Stomach (tissue), 9 donors: ENCODE measurements around the gene MBNL2. TPM values are rescaled to one million over a fixed set of nuclear protein-coding genes. Genes with fewer than 3 reads are reported as not detected.
A peak's percentile ranks its signal among the peaks of the same experiment; 100 is the strongest.

Experiments
- DNase-seq, 2 donors: peaks; one replicate each; pipeline versions ENCODE4 v3.0.0 to v3.0.0-alpha.2; 2013 to 2019
- H3K27ac ChIP-seq, 5 donors: fragments of 200-600 bp in 4 of 5; sonication (generic) in 4 of 5; one replicate each; pipeline ENCODE4 v1.5.1; 2013 to 2019; ENCODE audit warnings: mild to moderate bottlenecking in 1 of 5, moderate library complexity in 1 of 5
- H3K27me3 ChIP-seq, 3 donors: fragments of 200-600 bp; sonication (generic); one replicate each; pipeline ENCODE4 v1.5.1; 2017 to 2019; ENCODE audit warnings: mixed run types in 1 of 3
- H3K36me3 ChIP-seq, 4 donors: fragments of 200-600 bp; sonication (generic); 1 replicate in 3 of 4; 2 replicates in 1 of 4; pipeline ENCODE4 v1.5.1; 2016 to 2019
- H3K4me1 ChIP-seq, 4 donors: fragments of 200-600 bp; sonication (generic); one replicate each; pipeline ENCODE4 v1.5.1; 2016 to 2019
- H3K4me3 ChIP-seq, 4 donors: fragments of 200-600 bp; sonication (generic) in 3 of 4; one replicate each; pipeline ENCODE4 v1.5.1; 2016 to 2019; ENCODE audit warnings: mild to moderate bottlenecking in 1 of 4
- H3K9me3 ChIP-seq, 4 donors: fragments of 200-600 bp; sonication (generic); one replicate each; pipeline ENCODE4 v1.5.1; 2016 to 2019
- CTCF ChIP-seq, 7 experiments: fragments of 450-650 bp in 4 of 7; fragments of 200-600 bp in 3 of 7; sonication (generic) in 3 of 7; IDR thresholded peaks; one replicate each; pipeline ENCODE4 v1.5.1; 2016 to 2019; ENCODE audit warnings: antibody characterized with exemption in 7 of 7, control low read depth in 2 of 7, mild to moderate bottlenecking in 1 of 7
- EP300 ChIP-seq: sonication (generic); formaldehyde crosslinking; IDR thresholded peaks from one replicate; pipeline ENCODE4 v1.6.1; 2017; ENCODE audit warnings: antibody characterized with exemption
- POLR2A ChIP-seq, 4 donors: fragments of 450-650 bp; IDR thresholded peaks; one replicate each; pipeline ENCODE4 v1.6.1; 2016; ENCODE audit warnings: antibody characterized with exemption in 4 of 4, control low read depth in 2 of 4, mild to moderate bottlenecking in 1 of 4, moderate library complexity in 1 of 4
- POLR2AphosphoS5 ChIP-seq, 3 donors: sonication (generic); formaldehyde crosslinking; IDR thresholded peaks; one replicate each; pipeline ENCODE4 v1.6.1; 2016; ENCODE audit warnings: antibody characterized with exemption in 3 of 3
- WGBS, 5 donors: extraction: QIAGEN DNeasy Blood & Tissue Kit in 3 of 5; methylation state at CpG; one replicate each; pipeline versions ENCODE4 v1.1.5 to v1.1.7; 2013 to 2018; 5-methylcytosine and 5-hydroxymethylcytosine counted together
- intact Hi-C: fragments of 100-400 bp; cut with DNase I; formaldehyde crosslinking; loops from one replicate; pipeline ENCODE4 v1.15.1; 2023; ENCODE audit warnings: low total_unique reads
- polyA plus RNA-seq, 3 donors: library from polyadenylated mRNA; stranded (reverse); fragments of 200-250 nt; gene quantifications; one replicate each; pipeline ENCODE4 v1.2.3, GENCODE V29; 2013
- total RNA-seq, 5 donors: library from RNA; depleted of rRNA; stranded (reverse); fragments of >200 nt; gene quantifications; one replicate each; pipeline versions ENCODE4 v1.1.0 to v1.2.3, GENCODE V29; 2014 to 2016
- donor health status: healthy with polysubstance abuse.
- donor health status: Bipolar disorder and iron deficiency.
- donor health status: healthy.

Gene MBNL2
- total and polyA plus RNA-seq, 8 donors = 8.3 to 74.5 (median 25.6) TPM

- intact Hi-C loops = no loop called here
- TF ChIP-seq POLR2A (IDR thresholded peaks at IDR 0.05) (no peak), CTCF (IDR thresholded peaks at IDR 0.05) (no peak), POLR2AphosphoS5 (IDR thresholded peaks at IDR 0.05) (no peak)
- DNase-seq = no peak
- Histone ChIP-seq H3K4me1 (peaks cover 9 to 63% (median 36%) of the 10 kb centered on the region in 4 donors), H3K4me3 (no peak overlapping the region), H3K9me3 (no peaks in the 10 kb centered on the region), H3K36me3 (no peaks in the 10 kb centered on the region), H3K27ac (no peak overlapping the region), H3K27me3 (no peaks in the 10 kb centered on the region)
- 78 to 94% (median 88%) methylated on average over 7 of the region's 7 CpGs for WGBS, 5 donors
Measured at GRCh38 chr13:97307118-97307881, 85.2 kb downstream of the MBNL2 start.

- Histone ChIP-seq H3K27ac (peak overlapping the region in 2 of 5 donors; percentile 7 to 23), H3K9me3 (no peaks in the 10 kb centered on the region), H3K36me3 (no peaks in the 10 kb centered on the region), H3K27me3 (no peaks in the 10 kb centered on the region), H3K4me1 (peaks cover 9 to 55% (median 32%) of the 10 kb centered on the region in 4 donors), H3K4me3 (no peak overlapping the region)
- WGBS, 5 donors = 48 to 64% (median 49%) methylated on average over 3 of the region's 3 CpGs
- DNase-seq = peak in 1 of 2 donors; percentile 62
- no peak for TF ChIP-seq CTCF (IDR thresholded peaks at IDR 0.05)
- TF ChIP-seq POLR2A (IDR thresholded peaks at IDR 0.05) = no peak
- TF ChIP-seq POLR2AphosphoS5 (IDR thresholded peaks at IDR 0.05) = no peak
- no peak for TF ChIP-seq EP300
- intact Hi-C loops = no loop called here
Measured at GRCh38 chr13:97307882-97308624, 85.9 kb downstream of the MBNL2 start.

- Histone ChIP-seq H3K9me3 (no peaks in the 10 kb centered on the region), H3K36me3 (no peaks in the 10 kb centered on the region), H3K27ac (peak overlapping the region in 2 of 5 donors; percentile 7 to 23), H3K4me3 (no peak overlapping the region), H3K4me1 (peaks cover 9 to 56% (median 34%) of the 10 kb centered on the region in 4 donors), H3K27me3 (no peaks in the 10 kb centered on the region)
- DNase-seq = no peak
- 71 to 87% (median 80%) methylated on average over 5 of the region's 5 CpGs for WGBS, 5 donors
- no peak for TF ChIP-seq EP300
- no peak for TF ChIP-seq POLR2AphosphoS5 (IDR thresholded peaks at IDR 0.05)
- TF ChIP-seq POLR2A (IDR thresholded peaks at IDR 0.05) = no peak
- no peak for TF ChIP-seq CTCF (IDR thresholded peaks at IDR 0.05)
- intact Hi-C loops = no loop called here
Measured at GRCh38 chr13:97308735-97309429, 86.7 kb downstream of the MBNL2 start.

- Histone ChIP-seq H3K4me1 (peaks cover 9 to 66% (median 38%) of the 10 kb centered on the region in 4 donors), H3K27me3 (no peaks in the 10 kb centered on the region), H3K27ac (no peak overlapping the region), H3K9me3 (no peaks in the 10 kb centered on the region), H3K4me3 (no peak overlapping the region), H3K36me3 (peaks cover 0 to 3% (median 0%) of the 10 kb centered on the region in 4 donors)
- no peak for DNase-seq
- TF ChIP-seq POLR2AphosphoS5 (IDR thresholded peaks at IDR 0.05) (no peak), CTCF (IDR thresholded peaks at IDR 0.05) (no peak), POLR2A (IDR thresholded peaks at IDR 0.05) (no peak)
- intact Hi-C loops = no loop called here
- WGBS, 5 donors = 43 to 69% (median 55%) methylated on average over 6 of the region's 6 CpGs
Measured at GRCh38 chr13:97310809-97311436, 88.8 kb downstream of the MBNL2 start.
